Endothelial cell (in vitro differentiated cells): ENCODE data around the gene DEDD. TPM values are rescaled to one million over a fixed set of nuclear protein-coding genes. Genes with fewer than 3 reads are reported as not detected.
A peak's percentile ranks its signal among the peaks of the same experiment; 100 is the strongest.
"Not testable (repeated sequence)": the region's sequence is repeated elsewhere in the genome, so short reads cannot be mapped to it uniquely, and the experiment has no call there.

ENCODE experiments used
- DNase-seq: peaks from one replicate; pipeline ENCODE4 v3.0.0; 2021; ENCODE audit warnings: low spot score
- H3K27ac Mint-ChIP-seq: one replicate; pipeline ENCODE4 v1.8.0; 2021; ENCODE audit warnings: mixed read lengths, inconsistent platforms; ENCODE audit not compliant: unreplicated experiment
- H3K27me3 Mint-ChIP-seq: one replicate; pipeline ENCODE4 v1.8.0; 2021; ENCODE audit warnings: mild to moderate bottlenecking, moderate library complexity, mixed read lengths, inconsistent platforms; ENCODE audit not compliant: unreplicated experiment
- H3K36me3 Mint-ChIP-seq: one replicate; pipeline ENCODE4 v1.8.0; 2021; ENCODE audit warnings: mild to moderate bottlenecking, low read depth, mixed read lengths, inconsistent platforms; ENCODE audit not compliant: unreplicated experiment
- H3K4me1 Mint-ChIP-seq: one replicate; pipeline ENCODE4 v1.8.0; 2021; ENCODE audit warnings: mild to moderate bottlenecking, mixed read lengths, inconsistent platforms; ENCODE audit not compliant: unreplicated experiment
- H3K4me3 Mint-ChIP-seq: one replicate; pipeline ENCODE4 v1.8.0; 2021; ENCODE audit warnings: mild to moderate bottlenecking, mixed read lengths, inconsistent platforms; ENCODE audit not compliant: unreplicated experiment
- H3K9me3 Mint-ChIP-seq: one replicate; pipeline ENCODE4 v1.8.0; 2021; ENCODE audit warnings: mixed read lengths, inconsistent platforms; ENCODE audit not compliant: unreplicated experiment
- CTCF ChIP-seq: fragments of 200-600 bp; sonication (generic); IDR thresholded peaks from one replicate; pipeline ENCODE4 v1.5.0; 2021; ENCODE audit warnings: antibody characterized with exemption; ENCODE audit not compliant: unreplicated experiment
- total RNA-seq: library from RNA; stranded (reverse); fragmentation: NEBNext Ultra II Directional; extraction: Animal tissue kit (Norgen Biotek cat#: 25700); gene quantifications from one replicate; pipeline ENCODE4 v1.2.1, GENCODE V29; 2021; ENCODE audit not compliant: unreplicated experiment

DEDD gene
- total RNA-seq, 1 donor from 2014 or later, result 133 TPM

GRCh38 chr1:161121042-161121650 is 11.3 kb downstream of the DEDD start:
- Mint-ChIP-seq H3K4me3 (peak overlapping the region; percentile 71), H3K27ac (peak overlapping the region; percentile 64), H3K27me3 (peaks cover 11% of the 10 kb centered on the region), H3K9me3 (no peaks in the 10 kb centered on the region), H3K36me3 (peaks cover 44% of the 10 kb centered on the region), H3K4me1 (peaks cover 53% of the 10 kb centered on the region)
- no peak for TF ChIP-seq CTCF
- DNase-seq, result no peak

GRCh38 chr1:161119092-161119903 is 13.2 kb downstream of the DEDD start:
- peak overlapping the region; percentile 95 for H3K4me3 Mint-ChIP-seq
- peaks cover 11% of the 10 kb centered on the region for H3K27me3 Mint-ChIP-seq
- peaks cover 53% of the 10 kb centered on the region for H3K4me1 Mint-ChIP-seq
- peak overlapping the region; percentile 95 for H3K27ac Mint-ChIP-seq
- H3K9me3 Mint-ChIP-seq, result no peaks in the 10 kb centered on the region
- peak; percentile 27 for DNase-seq
- H3K36me3 Mint-ChIP-seq, result peaks cover 35% of the 10 kb centered on the region
- peak; percentile 41 for TF ChIP-seq CTCF

- peak; percentile 88 for DNase-seq
- Mint-ChIP-seq H3K36me3 (peaks cover 30% of the 10 kb centered on the region), H3K27ac (peak within 1 kb of the TSS; percentile 95), H3K9me3 (no peaks in the 10 kb centered on the region), H3K4me3 (peak within 1 kb of the TSS; percentile 95), H3K4me1 (peaks cover 56% of the 10 kb centered on the region), H3K27me3 (peaks cover 9% of the 10 kb centered on the region)
- TF ChIP-seq CTCF, result no peak
These were observed 14.5 kb downstream of the DEDD start, which contains the start of the genes NIT1 and PFDN2 for GRCh38 chr1:161117759-161118581. Gene NIT1, plus strand, starts transcription at chr1:161118105. Its CDS starts 72 bp downstream, at chr1:161118177. Gene PFDN2, minus strand, starts transcription at chr1:161118037. Its CDS starts 11 bp downstream, at chr1:161118026.

GRCh38 chr1:161115961-161116360 is 16.5 kb downstream of the DEDD start:
- H3K9me3 Mint-ChIP-seq, H3K27me3 Mint-ChIP-seq, H3K27ac Mint-ChIP-seq, DNase-seq, H3K4me3 Mint-ChIP-seq: not testable (repeated sequence)
- Mint-ChIP-seq H3K4me1 (peaks cover 50% of the 10 kb centered on the region), H3K36me3 (peaks cover 13% of the 10 kb centered on the region)

- no peak overlapping the region for H3K27ac Mint-ChIP-seq
- H3K4me1 Mint-ChIP-seq, result peaks cover 47% of the 10 kb centered on the region
- DNase-seq, result no peak
- H3K9me3 Mint-ChIP-seq, result no peaks in the 10 kb centered on the region
- peaks cover 8% of the 10 kb centered on the region for H3K36me3 Mint-ChIP-seq
- no peak for TF ChIP-seq CTCF
- H3K27me3 Mint-ChIP-seq, result peaks cover 8% of the 10 kb centered on the region
- no peak overlapping the region for H3K4me3 Mint-ChIP-seq
These were observed 17.2 kb downstream of the DEDD start for GRCh38 chr1:161115132-161115711.
